Measurements from ENCODE around the gene RNF220. TPM values are rescaled to one million over a fixed set of nuclear protein-coding genes. Genes with fewer than 3 reads are reported as not detected.

Gene RNF220
- polyA plus RNA-seq, 1 donor from 2014 or later: 101 TPM

- Mint-ChIP-seq H3K27me3 (peaks cover 2% of the 10 kb centered on the region), H3K4me1 (peaks cover 15 to 25% (median 15%) of the 10 kb centered on the region in 3 donors), H3K36me3 (no peaks in the 10 kb centered on the region), H3K4me3 (peak within 1 kb of the TSS; percentile 85 to 94 (median 91)), H3K9me3 (no peaks in the 10 kb centered on the region), H3K27ac (peak within 1 kb of the TSS; percentile 81 to 95 (median 84))
Observed at GRCh38 chr1:44674113-44675000, 269.3 kb downstream of the RNF220 start, which contains the start of the genes ARMH1 and TMEM53. Gene ARMH1, plus strand, starts transcription at chr1:44674714. Its CDS starts 14,984 bp downstream, at chr1:44689698. Gene TMEM53, minus strand, starts transcription at chr1:44674481. Its CDS starts 90 bp downstream, at chr1:44674391.

- H3K27ac Mint-ChIP-seq: peak overlapping the region in 2 of 3 donors; percentile 65 to 84
- H3K9me3 Mint-ChIP-seq: no peaks in the 10 kb centered on the region
- no peaks in the 10 kb centered on the region for H3K36me3 Mint-ChIP-seq
- peak overlapping the region; percentile 85 to 94 (median 91) for H3K4me3 Mint-ChIP-seq
- H3K4me1 Mint-ChIP-seq: peaks cover 15 to 25% (median 15%) of the 10 kb centered on the region in 3 donors
- peaks cover 2% of the 10 kb centered on the region for H3K27me3 Mint-ChIP-seq
Observed at GRCh38 chr1:44675186-44675585, 270.1 kb downstream of the RNF220 start.

GRCh38 chr1:44676484-44677200 lies 271.6 kb downstream of the RNF220 start:
- Mint-ChIP-seq H3K27me3 (peaks cover 2% of the 10 kb centered on the region), H3K4me3 (no peak overlapping the region), H3K9me3 (no peaks in the 10 kb centered on the region), H3K4me1 (peaks cover 15 to 23% (median 15%) of the 10 kb centered on the region in 3 donors), H3K27ac (no peak overlapping the region), H3K36me3 (peaks cover 5% of the 10 kb centered on the region)

GRCh38 chr1:44677201-44677766 lies 272.2 kb downstream of the RNF220 start:
- Mint-ChIP-seq H3K27ac (no peak overlapping the region), H3K4me3 (no peak overlapping the region), H3K9me3 (no peaks in the 10 kb centered on the region), H3K36me3 (peaks cover 5% of the 10 kb centered on the region), H3K4me1 (peaks cover 10 to 18% (median 11%) of the 10 kb centered on the region in 3 donors), H3K27me3 (no peaks in the 10 kb centered on the region)

GRCh38 chr1:44678120-44678519 lies 273.1 kb downstream of the RNF220 start:
- Mint-ChIP-seq H3K36me3 (peaks cover 5% of the 10 kb centered on the region), H3K4me3 (no peak overlapping the region), H3K9me3 (no peaks in the 10 kb centered on the region), H3K4me1 (peaks cover 7 to 11% (median 9%) of the 10 kb centered on the region in 3 donors), H3K27ac (no peak overlapping the region), H3K27me3 (no peaks in the 10 kb centered on the region)

GRCh38 chr1:44678626-44679025 lies 273.6 kb downstream of the RNF220 start:
- H3K27ac Mint-ChIP-seq: peak overlapping the region in 1 of 3 donors; percentile 42
- H3K4me3 Mint-ChIP-seq: no peak overlapping the region
- peaks cover 2 to 7% (median 6%) of the 10 kb centered on the region in 3 donors for H3K4me1 Mint-ChIP-seq
- H3K9me3 Mint-ChIP-seq: no peaks in the 10 kb centered on the region
- no peaks in the 10 kb centered on the region for H3K27me3 Mint-ChIP-seq
- H3K36me3 Mint-ChIP-seq: peaks cover 5% of the 10 kb centered on the region

GRCh38 chr1:44679468-44679867 lies 274.4 kb downstream of the RNF220 start:
- H3K27ac Mint-ChIP-seq: no peak overlapping the region
- no peaks in the 10 kb centered on the region for H3K27me3 Mint-ChIP-seq
- H3K36me3 Mint-ChIP-seq: peaks cover 5% of the 10 kb centered on the region
- no peak overlapping the region for H3K4me3 Mint-ChIP-seq
- peaks cover 4 to 8% (median 7%) of the 10 kb centered on the region in 3 donors for H3K4me1 Mint-ChIP-seq
- no peaks in the 10 kb centered on the region for H3K9me3 Mint-ChIP-seq

GRCh38 chr1:44681905-44682882 lies 277.1 kb downstream of the RNF220 start:
- Mint-ChIP-seq H3K9me3 (no peaks in the 10 kb centered on the region), H3K27ac (no peak overlapping the region), H3K4me1 (peaks cover 2 to 10% (median 9%) of the 10 kb centered on the region in 3 donors), H3K27me3 (no peaks in the 10 kb centered on the region), H3K36me3 (peaks cover 5% of the 10 kb centered on the region), H3K4me3 (no peak overlapping the region)

GRCh38 chr1:44682883-44683265 lies 277.8 kb downstream of the RNF220 start:
- Mint-ChIP-seq H3K9me3 (no peaks in the 10 kb centered on the region), H3K27me3 (no peaks in the 10 kb centered on the region), H3K4me3 (no peak overlapping the region), H3K4me1 (peaks cover 2 to 10% (median 9%) of the 10 kb centered on the region in 3 donors), H3K36me3 (peaks cover 5% of the 10 kb centered on the region), H3K27ac (no peak overlapping the region)

- Mint-ChIP-seq H3K27ac (no peak overlapping the region), H3K27me3 (no peaks in the 10 kb centered on the region), H3K9me3 (no peaks in the 10 kb centered on the region), H3K4me3 (no peak overlapping the region), H3K4me1 (peaks cover 3 to 10% (median 9%) of the 10 kb centered on the region in 3 donors), H3K36me3 (peaks cover 5% of the 10 kb centered on the region)
Observed at GRCh38 chr1:44684525-44684924, 279.5 kb downstream of the RNF220 start.

GRCh38 chr1:44685218-44685617 lies 280.2 kb downstream of the RNF220 start:
- Mint-ChIP-seq H3K9me3 (no peaks in the 10 kb centered on the region), H3K4me3 (no peak overlapping the region), H3K4me1 (peaks cover 3 to 10% (median 9%) of the 10 kb centered on the region in 3 donors), H3K36me3 (peaks cover 5% of the 10 kb centered on the region), H3K27ac (no peak overlapping the region), H3K27me3 (no peaks in the 10 kb centered on the region)

GRCh38 chr1:44685881-44686280 lies 280.8 kb downstream of the RNF220 start:
- H3K4me1 Mint-ChIP-seq: peaks cover 3 to 10% (median 9%) of the 10 kb centered on the region in 3 donors
- H3K36me3 Mint-ChIP-seq: peaks cover 3% of the 10 kb centered on the region
- H3K4me3 Mint-ChIP-seq: no peak overlapping the region

GRCh38 chr1:44688760-44689446 lies 283.8 kb downstream of the RNF220 start:
- no peaks in the 10 kb centered on the region for H3K9me3 Mint-ChIP-seq
- no peaks in the 10 kb centered on the region for H3K27me3 Mint-ChIP-seq
- no peak overlapping the region for H3K27ac Mint-ChIP-seq
- peaks cover 7 to 11% (median 10%) of the 10 kb centered on the region in 3 donors for H3K4me1 Mint-ChIP-seq
- H3K36me3 Mint-ChIP-seq: peaks cover 2% of the 10 kb centered on the region
- H3K4me3 Mint-ChIP-seq: no peak overlapping the region

More at GRCh38 chr1:44685881-44686280, 280.8 kb downstream of the RNF220 start:
- Mint-ChIP-seq H3K27ac (no peak overlapping the region), H3K9me3 (no peaks in the 10 kb centered on the region), H3K27me3 (no peaks in the 10 kb centered on the region)

Data from IgD-negative memory B cell (primary cell).